Pancreas (tissue), 10 donors: Measurements from ENCODE around the gene DMKN. TPM values are rescaled to one million over a fixed set of nuclear protein-coding genes. Genes with fewer than 3 reads are reported as not detected.

Experiments
- ATAC-seq, 4 donors: fragments of 200-7000 bp; cut with Tn5 transposase; one replicate each; pipeline versions ENCODE4 v1.8.0 to v1.9.1; 2020; ENCODE audit warnings: mild to moderate bottlenecking in 4 of 4, moderate library complexity in 4 of 4
- DNase-seq, 6 donors: peaks; one replicate each; pipeline ENCODE4 v3.0.0-alpha.2; 2020
- FAIRE-seq: peaks from 2 replicates; lab custom pipeline; 2012; peaks lifted over from hg19 to GRCh38; lab: Jason Lieb, UNC
- H3K27ac ChIP-seq, 4 donors: fragments of 200-600 bp; sonication (generic); 1 replicate in 3 of 4; 2 replicates in 1 of 4; pipeline versions ENCODE4 v1.5.0 to v1.8.0; 2020
- H3K27me3 ChIP-seq, 4 donors: fragments of 200-600 bp; one replicate each; pipeline ENCODE4 v1.8.0; 2021
- H3K36me3 ChIP-seq, 3 donors: fragments of 200-600 bp; sonication (generic) in 1 of 3; one replicate each; pipeline versions ENCODE4 v1.5.0 to v1.8.0; 2020 to 2021
- H3K4me1 ChIP-seq, 3 donors: fragments of 200-600 bp; one replicate each; pipeline ENCODE4 v1.8.0; 2021
- H3K4me3 ChIP-seq, 4 donors: fragments of 200-600 bp; sonication (generic) in 2 of 4; one replicate each; pipeline versions ENCODE4 v1.5.0 to v1.8.0; 2020 to 2021
- H3K9me3 ChIP-seq, 4 donors: fragments of 200-600 bp; one replicate each; pipeline ENCODE4 v1.8.0; 2021
- WGBS, 2 donors: extraction: QIAGEN DNeasy Blood & Tissue Kit; methylation state at CpG; one replicate each; pipeline ENCODE4 v1.1.7; 2013; 5-methylcytosine and 5-hydroxymethylcytosine counted together
- intact Hi-C, 3 donors: fragments of 100-400 bp; cut with DNase I; formaldehyde crosslinking; loops; one replicate each; pipeline versions ENCODE4 v1.11.1 to v1.14.2; 2022
- polyA plus RNA-seq, 2 donors: library from polyadenylated mRNA; stranded (reverse); fragments of 200-250 nt; gene quantifications; one replicate each; pipeline ENCODE4 v1.2.3, GENCODE V29; 2013
- total RNA-seq, 6 donors: library from RNA; stranded (reverse); fragmentation: NEBNext Ultra II Directional in 4 of 6; extraction: Animal tissue kit (Norgen Biotek cat#: 25700) in 4 of 6; gene quantifications; one replicate each; pipeline versions ENCODE4 v1.2.1 to v1.2.4, GENCODE V29; 2021 to 2023
- TF ChIP-seq, protein P1 (sequence below), 4 donors: fragments of 200-600 bp; sonication (generic) in 3 of 4; IDR thresholded peaks; one replicate each; pipeline versions ENCODE4 v1.5.0 to v1.8.0; 2021; ENCODE audit warnings: antibody characterized with exemption in 4 of 4
- donor health status: healthy with polysubstance abuse.
- donor health status: DM: no; HTN: no; CAD: no; lungs with moderate emphysema.
- donor health status: DM: no; HTN: no; CAD: no.
- donor health status: control.
- donor health status: control.
- donor health status: Bipolar disorder and iron deficiency.
- donor health status: DM: yes; HTN: yes; CAD: no.
- donor health status: DM: no; HTN: no; CAD: no.
- donor health status: DM: no; HTN: no; CAD: no.
- donor health status: DM: yes; HTN: yes; CAD: no.

Gene DMKN
- total and polyA plus RNA-seq, 8 donors, result 48.5 to 197 (median 62.4) TPM

DNA sequence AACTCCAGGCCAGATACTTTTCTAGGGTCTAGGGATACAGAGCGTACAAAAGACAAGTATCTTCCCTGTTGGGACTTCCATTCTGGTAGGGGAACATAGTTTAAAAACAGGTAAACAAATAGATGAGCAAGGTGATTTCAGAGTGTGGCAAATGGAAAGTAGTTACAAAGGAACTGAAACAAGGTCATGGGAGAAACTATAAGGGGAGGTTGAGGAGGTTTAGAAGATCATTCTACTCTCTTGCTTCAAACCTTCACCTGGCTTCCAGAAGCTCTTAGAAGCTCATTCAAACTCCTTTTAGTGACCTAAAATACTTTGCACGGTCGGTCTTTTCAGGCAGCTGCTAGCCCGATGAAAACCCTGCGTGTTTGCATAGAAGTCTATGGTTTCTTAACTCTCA lies 56.3 kb downstream of the DMKN start:
- Histone ChIP-seq H3K4me1 (peaks cover 0 to 24% (median 16%) of the 10 kb centered on the region in 3 donors), H3K36me3 (no peaks in the 10 kb centered on the region), H3K27ac (no peak overlapping the region), H3K4me3 (no peak overlapping the region), H3K27me3 (no peaks in the 10 kb centered on the region), H3K9me3 (no peaks in the 10 kb centered on the region)
- TF ChIP-seq, protein P1, sequence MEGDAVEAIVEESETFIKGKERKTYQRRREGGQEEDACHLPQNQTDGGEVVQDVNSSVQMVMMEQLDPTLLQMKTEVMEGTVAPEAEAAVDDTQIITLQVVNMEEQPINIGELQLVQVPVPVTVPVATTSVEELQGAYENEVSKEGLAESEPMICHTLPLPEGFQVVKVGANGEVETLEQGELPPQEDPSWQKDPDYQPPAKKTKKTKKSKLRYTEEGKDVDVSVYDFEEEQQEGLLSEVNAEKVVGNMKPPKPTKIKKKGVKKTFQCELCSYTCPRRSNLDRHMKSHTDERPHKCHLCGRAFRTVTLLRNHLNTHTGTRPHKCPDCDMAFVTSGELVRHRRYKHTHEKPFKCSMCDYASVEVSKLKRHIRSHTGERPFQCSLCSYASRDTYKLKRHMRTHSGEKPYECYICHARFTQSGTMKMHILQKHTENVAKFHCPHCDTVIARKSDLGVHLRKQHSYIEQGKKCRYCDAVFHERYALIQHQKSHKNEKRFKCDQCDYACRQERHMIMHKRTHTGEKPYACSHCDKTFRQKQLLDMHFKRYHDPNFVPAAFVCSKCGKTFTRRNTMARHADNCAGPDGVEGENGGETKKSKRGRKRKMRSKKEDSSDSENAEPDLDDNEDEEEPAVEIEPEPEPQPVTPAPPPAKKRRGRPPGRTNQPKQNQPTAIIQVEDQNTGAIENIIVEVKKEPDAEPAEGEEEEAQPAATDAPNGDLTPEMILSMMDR (IDR thresholded peaks at IDR 0.05), result no peak
- 93 to 94% methylated on average over 5 of the region's 5 CpGs for WGBS, 2 donors
- ATAC-seq (no peak), DNase-seq (no peak), FAIRE-seq (no peak)
- intact Hi-C loops, result no loop called here

DNA sequence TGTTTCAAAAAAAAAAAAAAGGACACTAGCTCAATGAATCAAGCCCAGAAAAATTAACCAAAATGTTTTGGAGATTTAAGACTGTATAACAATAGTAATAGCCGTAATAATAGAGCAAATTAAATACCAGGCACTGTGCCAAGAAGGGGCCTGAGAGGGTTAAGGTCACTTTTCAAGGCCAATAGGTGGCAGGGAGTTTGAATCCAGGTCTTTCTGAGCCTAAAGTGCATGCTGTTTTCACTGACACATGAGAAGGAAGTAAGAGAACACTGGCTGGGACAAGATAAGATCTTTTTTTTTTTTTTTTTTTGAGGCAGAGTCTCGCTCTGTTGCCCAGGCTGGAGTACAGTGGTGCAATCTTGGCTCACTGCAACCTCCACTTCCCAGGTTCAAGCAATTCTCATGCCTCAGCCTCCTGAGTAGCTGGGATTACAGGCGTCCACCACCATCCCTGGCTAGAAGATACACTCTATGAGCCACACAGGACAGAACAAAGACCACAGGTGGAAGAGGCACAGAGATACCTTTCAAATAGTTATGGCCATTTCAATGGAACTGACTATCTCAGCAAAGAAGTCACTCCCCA lies 57.7 kb downstream of the DMKN start:
- no peak for DNase-seq
- ATAC-seq, result no peak
- TF ChIP-seq, protein P1 (IDR thresholded peaks at IDR 0.05), result no peak
- no peak overlapping the region for H3K4me3 ChIP-seq
- FAIRE-seq, result no peak
- H3K4me1 ChIP-seq, result peaks cover 0 to 24% (median 16%) of the 10 kb centered on the region in 3 donors
- H3K36me3 ChIP-seq, result no peaks in the 10 kb centered on the region
- no peaks in the 10 kb centered on the region for H3K9me3 ChIP-seq
- intact Hi-C loops, result no loop called here
- WGBS, 2 donors, result 74 to 78% methylated on average over 2 to 3 of the region's 3 CpGs
- no peaks in the 10 kb centered on the region for H3K27me3 ChIP-seq
- H3K27ac ChIP-seq, result no peak overlapping the region

DNA sequence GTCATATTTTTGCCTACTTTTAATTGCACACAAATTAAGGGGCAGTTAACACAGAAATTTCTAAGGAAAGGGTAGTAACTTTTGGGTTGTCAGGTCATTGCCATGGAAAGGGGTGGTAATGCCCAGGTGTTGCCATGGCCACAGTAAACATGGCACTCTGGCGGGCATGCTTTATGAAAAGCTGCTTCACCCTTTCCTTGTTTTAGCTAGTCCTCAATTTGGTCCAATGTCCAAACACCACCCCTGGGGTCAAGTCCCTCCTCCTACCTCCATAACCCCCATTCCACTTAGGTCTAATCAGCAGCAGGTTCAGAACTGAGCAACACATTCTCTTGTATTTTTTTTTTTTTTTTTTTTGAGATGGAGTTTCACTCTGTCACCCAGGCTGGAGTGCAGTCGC lies 58.8 kb downstream of the DMKN start:
- Histone ChIP-seq H3K36me3 (no peaks in the 10 kb centered on the region), H3K4me1 (peaks cover 0 to 21% (median 12%) of the 10 kb centered on the region in 3 donors), H3K27ac (no peak overlapping the region), H3K4me3 (no peak overlapping the region), H3K27me3 (no peaks in the 10 kb centered on the region), H3K9me3 (no peaks in the 10 kb centered on the region)
- intact Hi-C loops, result no loop called here
- FAIRE-seq, result no peak
- no peak for DNase-seq
- TF ChIP-seq, protein P1 (IDR thresholded peaks at IDR 0.05), result no peak
- no peak for ATAC-seq
- WGBS, 2 donors, result 76 to 77% methylated on average over 2 of the region's 2 CpGs

DNA sequence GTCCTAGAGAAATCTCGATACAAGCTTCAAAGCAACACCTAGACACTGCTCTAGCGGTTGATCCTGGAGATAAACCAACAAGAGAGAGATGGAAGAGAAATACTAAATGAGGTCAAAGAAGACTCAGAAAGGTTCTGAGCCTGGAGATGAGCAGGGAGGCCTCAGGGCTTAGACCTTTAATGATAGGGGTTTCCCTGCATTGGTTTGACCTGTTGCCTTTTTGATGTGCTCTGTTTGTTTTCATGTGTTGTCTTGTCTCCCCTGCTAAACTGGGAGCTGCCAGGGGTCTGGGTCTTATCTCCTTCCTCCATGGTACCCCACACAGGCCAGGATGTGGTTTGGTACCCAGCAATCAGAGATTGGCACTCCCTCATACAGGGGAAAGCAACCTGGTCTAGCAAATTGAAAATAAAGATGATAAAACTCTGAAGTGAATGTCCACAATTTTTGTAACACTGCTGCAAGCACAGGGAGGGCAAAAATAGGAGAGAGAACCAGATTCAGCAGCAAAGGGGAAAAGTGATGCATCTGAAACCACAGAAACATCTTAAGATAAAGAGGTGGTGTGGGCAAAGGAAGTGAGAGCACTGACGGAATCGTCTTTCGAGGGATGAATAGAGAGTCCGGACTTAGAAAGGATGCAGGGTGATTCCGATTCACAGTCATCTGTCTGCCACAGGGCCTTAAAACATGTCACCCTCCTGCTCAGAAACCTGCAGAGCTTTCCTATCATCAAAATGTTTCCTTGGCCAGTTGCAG lies 61.9 kb downstream of the DMKN start:
- FAIRE-seq, result no peak

More for the DNA sequence above, 61.9 kb downstream of the DMKN start:
- no peak overlapping the region for H3K4me3 ChIP-seq
- no peak for DNase-seq
- peaks cover 0 to 7% (median 0%) of the 10 kb centered on the region in 3 donors for H3K4me1 ChIP-seq
- WGBS, 2 donors, result 91 to 92% methylated on average over 7 of the region's 7 CpGs
- no peak overlapping the region for H3K27ac ChIP-seq
- H3K27me3 ChIP-seq, result no peaks in the 10 kb centered on the region
- no peaks in the 10 kb centered on the region for H3K9me3 ChIP-seq
- H3K36me3 ChIP-seq, result no peaks in the 10 kb centered on the region
- TF ChIP-seq, protein P1 (IDR thresholded peaks at IDR 0.05), result no peak
- intact Hi-C loops, result no loop called here
- ATAC-seq, result no peak
